ENCODE results near the gene PAEP.

DNA sequence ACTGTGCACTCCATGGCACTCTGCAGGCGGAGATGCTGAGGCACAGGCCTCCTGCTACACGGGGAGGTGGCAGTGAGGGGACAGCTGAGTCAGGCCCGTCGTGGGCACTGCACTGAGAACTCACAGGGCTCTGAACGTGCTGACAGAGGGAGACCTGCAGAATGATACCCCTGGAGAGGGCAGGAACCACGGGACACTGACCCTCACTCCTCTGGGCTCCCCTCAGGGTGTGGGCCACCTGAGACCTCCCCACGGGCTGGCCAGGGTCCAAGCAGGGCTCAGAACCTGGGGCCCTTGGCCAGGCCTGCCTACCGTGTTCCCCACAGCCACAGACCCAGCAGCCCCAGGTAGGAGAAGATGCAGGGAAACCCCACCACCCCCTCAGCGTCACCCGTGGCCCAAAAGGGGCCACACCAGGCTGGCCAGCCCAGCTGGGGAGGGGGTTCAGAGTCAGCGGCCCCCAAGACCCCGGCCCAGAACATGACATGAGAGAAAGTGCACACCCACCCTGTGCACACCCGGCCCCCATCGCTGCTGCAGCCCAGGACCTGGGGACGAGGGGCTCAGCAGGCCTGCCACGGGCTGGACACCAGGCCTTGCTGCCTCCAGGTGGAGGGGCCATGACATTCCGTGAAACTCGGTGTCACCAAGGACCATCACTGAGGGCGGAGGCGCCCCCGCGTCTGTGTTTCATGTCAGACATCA is 46.9 kb downstream of the PAEP start:
- TF ChIP-seq JUND (IDR thresholded peaks at IDR 0.05) (no peak), CTCF (IDR thresholded peaks at IDR 0.05; ENCODE audit: low read depth, low read length, missing input control) (no peak), RXRA (IDR thresholded peaks at IDR 0.05) (no peak), ZBTB33 (IDR thresholded peaks at IDR 0.05) (no peak), GABPA (IDR thresholded peaks at IDR 0.05 in 1 of 2, conservative IDR thresholded peaks at IDR 0.05 in 1 of 2) (no peak)
- TF ChIP-seq, protein P1, sequence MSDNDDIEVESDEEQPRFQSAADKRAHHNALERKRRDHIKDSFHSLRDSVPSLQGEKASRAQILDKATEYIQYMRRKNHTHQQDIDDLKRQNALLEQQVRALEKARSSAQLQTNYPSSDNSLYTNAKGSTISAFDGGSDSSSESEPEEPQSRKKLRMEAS (IDR thresholded peaks at IDR 0.05) = no peak
